Activated naive CD8-positive, alpha-beta T cell treated with anti-CD3 and anti-CD28 coated beads, Interleukin-2, amount 50 U/mL, for 16 hours (primary cell): ENCODE data around the gene POC1B.

ENCODE experiments used
- DNase-seq: peaks from one replicate; pipeline ENCODE4 v3.0.0-alpha.2; 2020; ENCODE audit warnings: low read depth, low spot score

Gene POC1B

DNA sequence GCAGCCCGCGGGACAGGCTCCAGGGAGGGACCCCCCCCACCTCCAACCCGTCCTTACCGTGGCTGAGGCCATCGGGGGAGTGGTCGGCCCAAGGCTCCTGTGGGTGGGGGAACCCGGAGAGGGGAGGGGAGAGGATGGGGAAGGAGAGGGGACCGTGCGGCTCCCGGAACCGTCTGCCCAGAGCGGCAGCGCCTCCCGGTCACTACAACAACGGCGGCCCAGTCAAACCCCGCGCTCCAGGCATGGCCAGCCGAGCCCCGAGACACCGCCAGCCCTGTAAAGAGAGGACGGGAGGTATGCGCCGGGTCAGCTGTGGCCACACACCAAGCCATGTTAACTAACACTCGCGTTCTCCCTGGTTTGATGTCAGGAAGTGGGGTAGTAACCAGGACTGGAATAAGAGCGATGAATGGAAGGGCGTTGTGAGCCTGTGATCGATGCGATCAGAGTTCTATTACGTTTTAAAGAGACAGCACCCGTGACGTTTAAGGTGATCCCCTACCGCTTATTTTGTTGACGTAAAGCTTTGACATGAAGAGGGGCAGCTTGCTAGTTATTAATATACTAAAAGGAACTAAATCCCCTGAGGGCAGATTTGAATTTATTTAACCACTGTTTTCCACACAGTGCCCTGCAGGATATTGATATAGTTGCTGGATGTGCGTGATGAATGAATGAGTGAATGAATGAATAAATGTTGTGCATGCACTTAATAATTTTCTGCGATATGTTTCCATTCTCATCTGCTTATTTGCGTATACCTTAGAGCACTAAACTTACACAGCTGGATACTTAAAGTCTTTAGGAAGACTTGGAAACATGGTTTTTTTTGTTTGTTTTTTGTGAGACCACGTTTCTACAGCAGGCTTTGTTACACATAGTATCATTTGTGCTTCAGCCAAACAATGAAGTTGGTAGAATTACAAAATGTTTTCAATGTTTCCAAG lies at the start of gene POC1B:
Gene POC1B, minus strand, starts transcription at position 224 of the 947 bp plus-strand sequence. Its CDS starts 152 bp downstream, at position 72.
- peak; percentile 9 for DNase-seq

DNA sequence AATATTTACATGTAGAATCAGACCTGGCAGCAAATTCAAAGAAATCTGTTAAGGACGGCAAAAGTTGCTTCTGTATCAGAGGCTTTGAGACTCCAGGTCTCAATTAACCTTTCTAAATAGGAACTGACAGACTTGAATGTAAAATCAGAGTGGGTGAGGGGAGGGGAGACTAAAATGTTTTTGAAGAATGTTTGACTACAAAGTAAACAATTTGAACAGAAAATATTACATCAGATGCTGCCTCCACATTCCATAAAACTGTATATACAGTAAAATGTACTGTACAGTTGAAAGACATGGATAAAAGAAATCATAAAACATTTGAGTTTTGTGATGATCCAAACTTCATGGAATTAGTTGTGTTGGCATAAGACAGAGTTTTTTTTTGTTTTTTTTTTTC lies 49.5 kb upstream of the POC1B start:
- DNase-seq = no peak

DNA sequence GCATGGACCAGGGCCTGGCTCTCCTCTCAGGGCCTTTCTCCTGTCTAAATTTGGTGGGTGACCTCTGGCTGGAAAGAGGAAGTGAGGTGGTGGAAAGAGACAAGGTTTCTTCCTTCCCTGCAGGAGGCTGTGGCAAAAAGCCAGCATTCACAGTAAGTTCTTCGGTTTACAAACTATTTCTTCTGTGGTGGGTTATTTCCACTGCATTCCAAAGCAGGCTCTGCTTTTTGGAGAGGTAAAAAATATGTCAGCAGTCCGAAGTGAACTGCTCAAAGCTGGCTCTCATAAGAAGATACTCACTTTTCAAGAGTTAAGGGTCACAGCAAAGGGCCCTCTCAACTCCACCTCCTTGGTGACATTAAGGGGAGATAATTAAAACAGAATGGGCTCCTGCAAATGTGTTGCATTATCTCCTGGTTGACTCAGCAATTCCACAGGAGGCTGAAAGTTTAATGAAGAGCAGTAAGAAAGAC lies 48.9 kb upstream of the POC1B start:
- DNase-seq = no peak

DNA sequence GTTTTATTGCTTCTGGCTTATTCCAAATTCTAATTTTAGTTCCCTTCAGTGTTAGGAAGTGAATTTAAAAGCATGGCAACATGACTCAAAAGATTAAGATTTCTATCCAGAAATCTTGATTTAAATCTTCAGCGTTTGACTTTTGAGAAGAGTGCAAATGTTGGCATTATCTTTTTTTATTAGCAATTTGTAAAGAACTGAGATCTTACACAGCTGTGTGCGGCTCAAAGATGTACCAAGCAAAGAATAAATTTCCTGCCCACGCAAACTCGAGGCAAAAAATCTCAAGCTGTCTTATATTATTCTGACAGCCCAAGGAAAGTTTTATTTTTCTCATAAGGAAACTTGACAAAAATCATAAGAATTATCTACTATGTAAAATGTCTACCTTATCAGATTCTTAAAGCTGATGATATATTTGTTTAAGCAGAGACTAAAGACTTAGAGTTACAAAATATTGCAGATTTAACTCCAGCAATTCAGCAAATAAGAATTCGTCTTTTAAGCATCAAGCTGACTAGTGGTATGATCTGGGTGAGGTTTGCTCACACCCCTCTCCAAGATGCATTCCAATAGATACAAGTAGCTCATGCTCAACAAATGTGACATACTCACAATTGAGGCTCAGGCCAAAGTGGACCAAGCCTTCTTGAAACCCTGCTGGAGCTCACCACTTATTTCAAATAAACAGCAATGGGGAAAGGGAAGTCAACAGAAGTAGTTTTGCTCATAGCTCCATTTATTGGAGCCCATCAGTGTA lies 47.4 kb upstream of the POC1B start:
- DNase-seq = no peak

DNA sequence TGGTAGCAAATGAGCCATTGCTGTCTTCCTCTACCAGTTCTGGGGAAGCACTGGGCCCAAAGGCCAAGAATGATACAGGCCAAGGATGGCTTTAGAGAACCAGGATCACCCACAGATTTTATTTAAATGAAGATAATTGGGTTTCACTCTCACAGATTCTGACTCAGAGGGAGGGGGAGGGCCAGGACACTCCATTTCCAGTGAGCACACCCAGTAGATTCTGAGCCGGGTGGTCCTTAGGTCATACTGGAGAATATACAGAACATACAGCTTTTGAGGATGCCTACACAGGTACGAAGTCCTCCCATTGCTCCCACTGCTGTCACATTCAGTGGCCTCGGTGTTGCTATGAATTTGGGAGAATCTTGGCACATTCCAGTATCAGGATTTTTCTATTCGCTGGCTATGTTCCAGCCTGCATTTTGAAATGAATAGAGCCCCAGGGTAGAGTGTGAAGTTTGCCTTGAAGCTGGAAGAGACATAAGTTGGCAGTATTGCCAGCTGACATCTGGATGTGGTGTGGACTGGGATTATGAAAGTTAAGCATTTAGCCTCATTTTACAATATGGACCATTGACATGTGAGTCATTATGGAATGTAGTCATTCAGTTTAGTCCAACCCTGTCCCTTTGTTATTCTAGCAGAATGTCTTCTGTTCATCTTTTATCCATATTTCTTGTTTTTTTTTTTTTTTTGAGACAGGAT lies 45.8 kb upstream of the POC1B start:
- no peak for DNase-seq

DNA sequence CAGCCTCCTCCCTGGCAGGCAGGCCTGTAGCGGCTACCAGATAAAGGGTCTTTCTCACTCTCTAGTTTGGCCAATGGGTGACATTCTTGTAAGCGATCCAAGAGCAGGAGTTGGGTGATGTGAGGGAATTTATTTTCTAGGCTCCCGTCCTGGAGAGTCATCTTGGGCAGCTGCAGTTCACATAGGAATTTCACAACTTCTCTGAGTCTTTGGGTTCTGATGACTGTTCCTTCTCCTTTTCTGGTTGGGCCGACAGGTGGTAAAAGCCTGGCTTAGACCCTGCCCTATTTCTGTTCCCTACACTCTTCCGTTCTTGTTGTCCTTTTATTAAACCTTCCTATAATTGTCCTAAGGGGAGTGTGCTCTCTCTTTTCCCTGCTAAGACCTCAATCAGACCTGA lies 42.6 kb upstream of the POC1B start:
- DNase-seq = no peak

DNA sequence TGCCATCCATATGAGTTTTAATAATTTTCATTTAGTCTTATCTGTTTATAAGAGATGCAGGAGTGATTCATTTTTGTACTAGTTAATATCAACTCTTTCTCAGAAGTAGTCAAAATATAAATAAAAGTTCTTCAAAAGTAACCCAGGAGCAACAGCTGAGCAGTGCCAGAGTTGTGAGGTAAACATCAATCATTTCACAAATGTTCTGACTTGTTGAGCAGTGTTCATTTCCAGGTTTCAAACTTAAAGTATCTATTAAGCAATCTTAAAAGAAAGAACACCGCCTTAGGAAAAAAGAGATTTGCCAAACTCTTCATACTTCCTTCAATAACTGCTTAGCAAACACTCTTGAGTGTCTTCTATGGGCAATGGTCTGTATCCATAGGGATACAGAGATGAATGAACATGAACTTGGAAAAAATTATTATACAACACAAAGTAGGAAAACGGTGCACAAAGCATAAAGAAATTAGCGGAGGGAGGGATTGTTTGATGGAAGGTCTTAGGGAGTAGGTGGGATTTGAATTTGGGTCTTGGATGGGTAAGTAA lies 41.9 kb upstream of the POC1B start:
- DNase-seq = no peak

DNA sequence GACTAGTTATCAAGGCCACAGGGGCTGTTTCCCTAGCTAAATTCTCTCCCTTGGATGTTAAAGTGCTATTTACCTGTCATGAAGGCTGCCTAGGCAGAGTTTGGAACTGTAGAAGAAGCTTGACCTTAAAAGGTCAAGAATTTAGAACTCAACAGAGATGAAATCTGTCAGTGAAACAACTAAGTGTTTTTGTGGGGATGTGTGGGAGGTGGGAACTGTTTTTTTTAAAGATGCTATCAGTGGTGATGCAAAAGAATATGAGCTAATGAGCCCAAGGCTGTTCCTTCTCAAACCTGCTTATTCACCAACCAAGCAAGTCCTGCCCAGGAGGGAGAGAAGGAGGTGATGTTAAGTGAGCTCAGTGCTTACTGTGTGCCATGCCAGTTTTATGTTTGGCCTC lies 40.8 kb upstream of the POC1B start:
- no peak for DNase-seq

DNA sequence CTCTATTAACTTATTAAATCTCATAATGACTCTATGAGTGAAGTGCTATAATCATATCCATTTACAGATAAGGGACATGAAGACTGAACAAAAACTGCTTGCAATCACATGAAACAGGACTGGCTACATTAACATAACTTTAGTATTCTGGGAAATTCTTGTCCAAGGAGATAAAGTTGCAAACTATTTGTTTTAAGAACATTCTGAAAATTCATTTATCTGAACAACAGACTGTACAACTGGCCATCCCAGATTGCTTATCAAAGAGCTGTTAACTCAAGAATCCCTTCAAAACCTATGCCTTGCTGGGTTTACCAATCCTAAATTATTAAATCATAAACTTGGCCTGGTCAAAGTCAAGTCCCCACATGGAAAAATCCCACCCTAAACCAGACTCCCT lies 39.2 kb upstream of the POC1B start:
- DNase-seq = no peak

DNA sequence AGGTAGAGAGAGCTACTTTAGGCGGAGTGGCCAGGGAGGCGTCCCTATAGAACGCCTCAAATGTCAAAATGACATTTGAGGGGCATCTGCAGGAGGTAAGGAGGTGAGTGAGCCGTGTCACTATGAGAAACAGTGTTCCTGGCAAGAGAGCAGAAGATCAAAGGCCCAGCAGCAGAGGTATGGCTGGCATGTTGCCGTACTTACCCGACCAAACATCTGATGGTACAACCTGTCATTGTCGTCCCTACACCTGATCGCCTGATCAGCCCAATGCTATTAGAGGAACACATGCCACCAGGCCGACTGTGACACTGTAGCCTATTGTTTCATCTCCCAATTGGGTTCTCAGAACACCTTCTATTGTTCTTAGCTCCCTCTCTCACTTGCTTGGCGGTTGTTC lies 33.9 kb upstream of the POC1B start:
- DNase-seq = no peak

DNA sequence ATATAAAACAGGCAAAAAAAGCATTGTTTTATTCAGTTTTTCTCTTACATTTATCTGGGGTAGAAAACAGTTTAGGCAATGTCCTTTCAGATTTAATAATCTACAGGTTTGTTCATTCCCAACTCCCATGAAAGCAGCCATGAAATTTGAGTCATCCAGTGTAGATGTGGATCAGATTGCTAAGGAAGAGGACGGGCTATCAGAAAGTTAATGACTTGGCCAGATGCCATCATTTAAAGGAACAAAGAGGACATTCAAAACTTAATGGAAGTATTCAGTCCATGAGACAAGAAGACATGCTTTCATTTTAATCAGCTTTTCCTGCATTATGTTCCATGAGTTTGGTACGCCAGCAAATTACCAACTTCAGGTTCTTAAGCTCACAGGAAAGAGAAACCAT lies 31.1 kb upstream of the POC1B start:
- no peak for DNase-seq

DNA sequence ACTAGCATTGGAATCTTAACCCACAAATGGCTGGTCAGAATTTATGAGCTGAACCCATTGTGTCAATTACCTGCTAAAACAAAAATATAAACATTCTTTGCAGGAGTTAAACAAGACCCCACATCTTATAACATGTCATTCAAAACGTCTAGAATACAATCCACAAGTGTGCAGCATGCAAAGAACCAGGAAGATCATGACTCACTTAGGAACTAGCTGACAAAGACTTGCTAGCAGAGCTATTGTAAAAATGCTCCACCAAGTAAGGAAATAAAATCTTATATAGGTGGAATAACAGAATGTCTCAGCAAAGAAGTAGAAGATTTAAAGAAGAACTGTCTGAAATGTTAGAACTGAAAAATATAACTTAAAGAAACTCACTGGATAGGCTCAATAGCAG lies 26.5 kb upstream of the POC1B start:
- DNase-seq = no peak

DNA sequence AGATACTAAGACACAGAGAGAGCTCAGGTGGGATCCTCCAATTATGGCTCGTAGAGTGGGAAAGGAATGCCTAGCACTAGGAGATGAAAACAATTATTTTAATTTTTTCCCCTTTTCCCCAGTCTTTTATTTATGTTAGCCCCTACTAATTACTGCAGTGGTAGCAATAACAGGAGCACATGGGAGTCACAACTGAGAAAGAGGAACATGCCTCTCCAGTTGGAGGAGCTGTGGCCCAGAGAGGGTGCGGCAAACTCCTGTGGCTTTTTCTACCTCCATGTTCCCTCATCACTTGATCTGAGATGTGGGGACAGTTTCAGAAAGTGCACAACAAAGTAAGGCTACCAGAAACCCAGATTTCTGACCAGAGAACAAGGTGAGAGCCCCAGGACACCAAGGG lies 25.9 kb upstream of the POC1B start:
- DNase-seq = no peak

DNA sequence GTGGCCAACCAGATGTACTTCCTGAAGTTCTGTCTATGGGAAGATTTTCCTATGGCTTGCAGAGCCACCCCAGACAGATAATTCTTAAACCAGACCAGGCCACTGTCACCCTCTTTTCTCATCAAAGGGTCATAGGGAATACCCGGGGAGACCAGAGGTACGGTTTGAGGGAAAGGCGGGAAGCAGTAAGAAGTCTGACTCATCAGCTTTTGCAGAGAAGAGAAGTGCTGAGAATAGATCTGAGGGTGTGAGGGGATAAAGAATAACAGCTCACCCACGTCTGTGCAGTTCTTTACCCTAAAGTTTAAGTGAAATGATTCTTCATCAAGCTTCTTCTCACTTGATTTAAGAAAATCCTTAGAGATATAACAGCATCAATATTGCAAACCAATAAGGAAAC lies 21.3 kb upstream of the POC1B start:
- no peak for DNase-seq

DNA sequence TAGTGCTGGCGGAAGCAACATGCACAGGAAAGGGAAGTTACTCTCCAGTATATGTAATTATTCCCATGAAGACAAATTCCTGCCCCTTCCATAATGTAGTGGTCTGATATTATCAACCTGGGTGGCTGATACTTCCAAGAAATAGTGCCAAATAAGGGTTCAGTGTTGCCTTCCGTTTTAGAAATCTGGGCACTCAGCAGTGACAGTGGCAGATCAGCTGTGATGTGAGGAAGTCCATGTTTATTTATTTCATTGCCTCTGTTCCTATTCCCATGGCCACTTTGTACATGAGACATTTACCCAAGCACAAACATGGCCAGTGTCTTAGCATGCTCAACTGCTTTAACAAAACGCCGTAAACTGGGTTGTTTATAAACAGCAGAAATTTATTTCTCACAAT lies 20.3 kb upstream of the POC1B start:
- DNase-seq = no peak

DNA sequence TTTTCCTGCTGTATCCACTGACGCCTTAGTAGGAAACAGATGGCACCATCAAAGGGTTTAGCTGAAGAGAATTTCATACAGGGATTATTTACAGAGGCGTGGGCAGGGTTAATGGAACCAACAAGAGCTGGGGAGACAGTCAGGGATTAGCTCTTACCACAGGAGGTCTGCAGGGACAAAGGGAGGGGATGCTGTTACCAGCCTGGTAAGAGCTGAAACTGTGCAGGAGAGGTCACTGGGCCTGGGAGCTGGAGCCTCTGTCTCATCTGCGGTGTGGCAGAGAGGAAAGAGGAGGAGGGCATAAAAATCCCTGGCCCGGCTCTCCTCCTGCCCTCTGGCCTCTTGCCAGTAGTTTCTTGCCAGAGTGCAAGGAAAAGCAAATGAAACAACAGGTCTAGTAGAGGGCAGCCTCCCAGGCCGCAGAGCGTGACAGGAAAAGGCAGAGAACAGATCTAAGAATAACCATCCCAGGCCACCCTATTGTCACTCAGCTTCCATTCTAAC lies 18.9 kb upstream of the POC1B start:
- no peak for DNase-seq

DNA sequence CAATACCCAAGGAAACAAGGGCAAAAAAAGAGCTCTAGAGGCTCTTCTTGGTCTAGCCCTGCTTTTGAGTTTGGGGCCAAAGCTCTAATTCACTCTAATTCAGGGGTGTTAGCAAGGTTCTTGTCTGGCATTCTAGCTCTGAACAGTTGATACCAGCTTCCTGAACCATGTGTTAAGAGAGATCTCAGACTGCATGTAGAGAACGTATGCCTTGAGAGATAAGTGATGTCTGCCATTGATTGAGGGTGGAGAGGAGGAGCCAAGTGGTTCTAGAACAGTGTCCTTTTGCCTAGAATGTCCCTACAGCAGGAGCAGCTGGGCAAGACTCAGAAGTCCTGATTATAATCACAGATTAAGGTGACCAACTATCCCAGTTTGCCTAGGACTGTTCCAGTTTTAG lies 18.2 kb upstream of the POC1B start:
- DNase-seq = no peak

DNA sequence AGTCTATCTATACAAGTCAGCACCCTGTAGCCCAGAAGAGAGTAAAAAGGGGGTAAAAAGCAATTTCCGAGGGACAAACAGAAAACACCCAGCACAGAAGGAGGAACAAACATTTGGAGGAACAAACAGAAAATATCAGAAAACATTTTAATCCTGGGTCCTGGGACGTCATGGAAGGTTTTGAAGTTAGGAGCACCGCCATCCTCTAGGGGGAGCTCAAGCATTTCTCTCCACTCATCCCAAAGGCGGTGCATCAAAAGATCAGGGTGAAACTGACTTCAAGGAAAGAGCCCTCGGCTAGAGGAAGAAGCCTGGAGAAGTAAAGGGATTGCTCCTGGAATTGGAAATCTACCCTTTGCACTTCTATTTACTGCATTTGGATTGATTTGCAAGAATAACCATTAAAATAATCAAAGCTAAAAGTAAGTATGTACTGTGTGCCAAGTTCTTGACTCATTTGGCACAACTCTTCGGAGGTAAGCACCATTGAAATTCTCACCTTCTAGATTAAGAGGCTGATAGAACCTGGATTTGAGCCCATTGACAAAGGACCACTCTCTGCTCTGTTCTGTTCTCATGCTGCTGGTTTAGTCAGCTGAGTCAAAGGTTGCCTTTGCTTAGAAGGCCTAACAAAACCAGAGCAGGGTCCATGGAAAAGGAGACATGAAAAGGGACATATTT lies 17.2 kb upstream of the POC1B start:
- DNase-seq = peak; percentile 32

DNA sequence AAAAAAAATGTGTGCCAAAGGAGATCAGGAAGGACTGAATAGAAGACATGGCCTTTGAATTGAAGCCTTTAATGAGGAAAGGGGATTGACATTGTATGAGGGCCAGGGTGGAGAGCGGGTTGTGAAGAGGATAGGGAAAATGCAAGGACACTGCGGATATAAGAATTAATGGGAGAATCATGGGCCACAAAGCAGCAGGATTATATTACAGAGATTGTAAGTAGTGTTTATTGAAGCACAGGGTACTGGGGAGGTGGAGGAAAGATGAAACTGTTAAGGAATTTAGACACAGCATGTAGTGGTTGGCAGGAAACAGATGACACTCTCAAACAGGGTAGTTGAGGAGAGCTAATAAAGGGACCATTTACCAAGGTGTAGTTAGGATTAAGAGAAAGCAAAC lies 16.4 kb upstream of the POC1B start:
- DNase-seq = no peak

DNA sequence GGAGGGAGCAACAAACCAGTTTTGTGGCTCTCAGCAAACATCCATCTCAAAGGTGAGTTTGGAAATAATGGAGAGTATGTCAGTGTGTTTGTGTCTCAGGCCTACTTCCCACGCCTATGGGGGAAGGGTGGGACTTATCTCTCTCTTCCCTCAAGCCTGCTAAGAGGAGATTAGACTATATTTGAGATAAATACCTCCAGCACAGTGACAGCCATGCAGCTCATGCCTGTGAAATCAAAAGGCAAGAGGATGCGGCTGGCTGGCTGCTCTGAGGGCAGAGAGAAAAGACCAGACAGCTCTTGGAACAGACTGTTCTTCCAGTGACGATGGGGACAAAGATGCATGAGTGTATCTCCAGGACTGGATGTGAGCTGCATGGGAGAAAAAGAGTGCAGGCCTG lies 14.7 kb upstream of the POC1B start:
- no peak for DNase-seq
